GM12801 (cell line): Measurements from ENCODE around the gene SEMA5A.

ENCODE experiments used
- CTCF ChIP-seq: IDR thresholded peaks from one replicate; pipeline ENCODE4 v1.5.1; 2011; ENCODE audit warnings: control low read depth; ENCODE audit not compliant: insufficient read length; ENCODE audit errors: extremely low read depth

Gene SEMA5A

GRCh38 chr5:9168791-9169556 is 376.9 kb downstream of the SEMA5A start:
- no peak for TF ChIP-seq CTCF

- no peak for TF ChIP-seq CTCF
Measured at GRCh38 chr5:9166202-9167112, 379.4 kb downstream of the SEMA5A start.

- no peak for TF ChIP-seq CTCF
Measured at GRCh38 chr5:9165546-9165945, 380.3 kb downstream of the SEMA5A start.

GRCh38 chr5:9160747-9161146 is 385.1 kb downstream of the SEMA5A start:
- TF ChIP-seq CTCF, result no peak

- no peak for TF ChIP-seq CTCF
Measured at GRCh38 chr5:9157811-9158210, 388.1 kb downstream of the SEMA5A start.

GRCh38 chr5:9157020-9157419 is 388.9 kb downstream of the SEMA5A start:
- no peak for TF ChIP-seq CTCF

GRCh38 chr5:9156282-9156681 is 389.6 kb downstream of the SEMA5A start:
- TF ChIP-seq CTCF, result no peak
